HEK293T (cell line): ENCODE results near the gene CENPB.

ENCODE experiments used
- CTCF ChIA-PET: fragments of 350-600 bp; formaldehyde crosslinking; extraction: SDS; loops from one replicate; lab custom pipeline; 2021; ENCODE audit warnings: antibody characterized with exemption, inconsistent platforms; lab: Yijun Ruan, JAX
- POLR2A ChIA-PET: fragments of 350-600 bp; formaldehyde crosslinking; extraction: SDS; loops from one replicate; lab custom pipeline; 2020; ENCODE audit warnings: antibody characterized with exemption, inconsistent platforms; lab: Yijun Ruan, JAX
- DNase-seq: peaks from one replicate; pipeline ENCODE4 v3.0.0; 2012; ENCODE audit warnings: mixed read lengths; ENCODE audit errors: extremely low spot score
- ARNT ChIP-seq: fragments of 450-650 bp; IDR thresholded peaks from 2 replicates; pipeline ENCODE4 v1.6.1; 2017; ENCODE audit warnings: mild to moderate bottlenecking
- BHLHE40 ChIP-seq: fragments of 450-650 bp; IDR thresholded peaks from 2 replicates; pipeline ENCODE4 v1.6.1; 2016; ENCODE audit warnings: mild to moderate bottlenecking, moderate library complexity, borderline replicate concordance
- CTBP1 ChIP-seq: fragments of 450-650 bp; IDR thresholded peaks from 2 replicates; pipeline ENCODE4 v1.6.1; 2016; ENCODE audit warnings: borderline replicate concordance
- ELF4 ChIP-seq: fragments of 450-650 bp; IDR thresholded peaks from 2 replicates; pipeline ENCODE4 v1.6.1; 2017; ENCODE audit warnings: antibody characterized with exemption
- FOXA1 ChIP-seq: fragments of 450-650 bp; IDR thresholded peaks from 2 replicates; pipeline ENCODE4 v1.6.1; 2016; ENCODE audit warnings: mild to moderate bottlenecking
- FOXK2 ChIP-seq: fragments of 450-650 bp; IDR thresholded peaks from 2 replicates; pipeline ENCODE4 v1.6.1; 2016; ENCODE audit warnings: mild to moderate bottlenecking
- FOXM1 ChIP-seq: fragments of 450-650 bp; IDR thresholded peaks from 2 replicates; pipeline ENCODE4 v1.6.1; 2017; ENCODE audit warnings: mild to moderate bottlenecking, borderline replicate concordance
- HDGF ChIP-seq: fragments of 450-650 bp; IDR thresholded peaks from 2 replicates; pipeline ENCODE4 v1.6.1; 2017; ENCODE audit warnings: antibody characterized with exemption, borderline replicate concordance
- L3MBTL2 ChIP-seq: fragments of 450-650 bp; conservative IDR thresholded peaks from 2 replicates; pipeline ENCODE4 v1.6.1; 2016; ENCODE audit warnings: mild to moderate bottlenecking
- LEF1 ChIP-seq: fragments of 450-650 bp; IDR thresholded peaks from 2 replicates; pipeline ENCODE4 v1.6.1; 2017; ENCODE audit warnings: mild to moderate bottlenecking, borderline replicate concordance
- NFRKB ChIP-seq: fragments of 450-650 bp; IDR thresholded peaks from 2 replicates; pipeline ENCODE4 v1.6.1; 2016; ENCODE audit warnings: mild to moderate bottlenecking, moderate library complexity
- PKNOX1 ChIP-seq: fragments of 450-650 bp; IDR thresholded peaks from 2 replicates; pipeline ENCODE4 v1.6.1; 2016
- SP1 ChIP-seq: fragments of 450-650 bp; IDR thresholded peaks from 2 replicates; pipeline ENCODE4 v1.6.1; 2017
- SUZ12 ChIP-seq: fragments of 450-650 bp; IDR thresholded peaks from 2 replicates; pipeline ENCODE4 v1.6.1; 2016; ENCODE audit warnings: mild to moderate bottlenecking
- TARDBP ChIP-seq: fragments of 450-650 bp; IDR thresholded peaks from 2 replicates; pipeline ENCODE4 v1.6.1; 2016
- ZNF384 ChIP-seq: fragments of 450-650 bp; IDR thresholded peaks from 2 replicates; pipeline ENCODE4 v1.6.1; 2016

The CENPB gene

GRCh38 chr20:3808544-3808943, 22.0 kb upstream of the CENPB start:
- POLR2A ChIA-PET = no interaction called here
- CTCF ChIA-PET = no interaction called here
- no peak for TF ChIP-seq L3MBTL2
- TF ChIP-seq PKNOX1 = no peak
- TF ChIP-seq SP1 = no peak
- TF ChIP-seq BHLHE40 = no peak
- no peak for TF ChIP-seq ARNT
- no peak for TF ChIP-seq ZNF384
- DNase-seq = no peak

- POLR2A ChIA-PET = interaction anchor here (0.7 to 1.4 kb wide), 3 partner anchors 9 to 18 kb away, joined by 3 to 10 read pairs (median 6); partner anchors contain the start of genes AP5S1, CDC25B and CENPB
- TF ChIP-seq ZNF384 (no peak), CTBP1 (no peak), LEF1 (no peak), FOXA1 (no peak), BHLHE40 (no peak), HDGF (no peak), TARDBP (no peak)
- DNase-seq = no peak
- CTCF ChIA-PET = interaction anchor here (0.9 kb wide), 1 partner anchor 13 kb away, joined by 3 read pairs; no protein-coding TSS in a partner anchor
Measured at GRCh38 chr20:3804781-3805180, 18.2 kb upstream of the CENPB start.

GRCh38 chr20:3804254-3804751, 17.8 kb upstream of the CENPB start:
- CTCF ChIA-PET = no interaction called here

GRCh38 chr20:3803854-3804253, 17.3 kb upstream of the CENPB start:
- POLR2A ChIA-PET = no interaction called here
- DNase-seq = no peak

More at GRCh38 chr20:3804254-3804751, 17.8 kb upstream of the CENPB start:
- TF ChIP-seq ARNT (no peak), FOXA1 (no peak), FOXK2 (no peak), NFRKB (no peak), L3MBTL2 (no peak), LEF1 (no peak), HDGF (no peak), FOXM1 (no peak), ELF4 (no peak), BHLHE40 (no peak), SP1 (no peak), TARDBP (no peak), ZNF384 (no peak)
- POLR2A ChIA-PET = interaction anchor here (0.7 to 1.4 kb wide), 3 partner anchors 9 to 18 kb away, joined by 3 to 10 read pairs (median 6); partner anchors contain the start of genes AP5S1, CDC25B and CENPB
- no peak for DNase-seq

GRCh38 chr20:3803289-3803688, 16.7 kb upstream of the CENPB start:
- TF ChIP-seq BHLHE40 (no peak), ELF4 (no peak), HDGF (no peak), FOXK2 (no peak), CTBP1 (no peak), LEF1 (no peak), SUZ12 (no peak), FOXA1 (no peak), ZNF384 (no peak), FOXM1 (no peak), L3MBTL2 (no peak)
- ChIA-PET CTCF (no interaction called here), POLR2A (no interaction called here)
- DNase-seq = no peak

More at GRCh38 chr20:3803854-3804253, 17.3 kb upstream of the CENPB start:
- TF ChIP-seq SUZ12 (no peak), TARDBP (no peak), CTBP1 (no peak), ZNF384 (no peak), FOXM1 (no peak), HDGF (no peak), FOXA1 (no peak), FOXK2 (no peak), SP1 (no peak), BHLHE40 (no peak)
- CTCF ChIA-PET = no interaction called here

- DNase-seq = no peak
- ChIA-PET POLR2A (no interaction called here), CTCF (no interaction called here)
- TF ChIP-seq FOXM1 (no peak), LEF1 (no peak), PKNOX1 (no peak), FOXK2 (no peak), HDGF (no peak), SP1 (no peak), ARNT (no peak), SUZ12 (no peak), FOXA1 (no peak), CTBP1 (no peak), TARDBP (no peak), BHLHE40 (no peak), L3MBTL2 (no peak), ZNF384 (no peak), ELF4 (no peak), NFRKB (no peak)
Measured at GRCh38 chr20:3802524-3803239, 16.1 kb upstream of the CENPB start.
